ENCODE results near the gene TRIO. TPM values are rescaled to one million over a fixed set of nuclear protein-coding genes. Genes with fewer than 3 reads are reported as not detected.

The TRIO gene
- total RNA-seq, 1 experiment from 2014 or later: 68.4 TPM

DNA sequence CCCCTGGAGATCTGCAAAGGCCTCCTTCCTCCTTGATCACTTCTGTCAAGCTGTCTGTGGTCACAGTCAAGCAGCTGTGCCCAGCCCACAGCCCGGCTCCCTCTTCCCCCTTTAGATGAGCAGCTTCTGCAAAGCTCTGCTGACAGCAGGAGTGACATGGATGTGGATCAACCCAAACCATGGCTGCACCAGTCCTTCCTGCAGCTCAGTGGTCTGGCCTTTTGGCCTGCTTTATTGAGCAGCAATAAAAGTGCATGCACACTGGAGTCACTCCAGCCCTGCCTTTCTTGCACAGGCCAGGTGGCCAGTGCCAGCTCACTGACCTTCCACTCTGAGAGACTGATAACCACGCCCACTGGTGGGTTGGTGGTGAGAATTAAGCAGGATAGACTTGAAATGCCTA lies 347.2 kb downstream of the TRIO start:
- DNase-seq (ENCODE audit: low read depth, low spot score): no peak
- Histone ChIP-seq H3K27me3 (ENCODE audit: insufficient read depth, low read length) (no peaks in the 10 kb centered on the region), H3K9ac (ENCODE audit: low read length) (no peak overlapping the region), H3K4me3 (replicated peaks in 1 of 2; ENCODE audit: low read depth in 1 of 2, low read length in 2 of 2) (no peak overlapping the region), H2AFZ (ENCODE audit: low read depth, low read length, poor library complexity, severe bottlenecking) (no peak overlapping the region), H3K9me3 (ENCODE audit: control insufficient read depth in 1 of 2, insufficient read depth in 1 of 2, low read depth in 1 of 2, low read length in 2 of 2) (no peaks in the 10 kb centered on the region), H3K36me3 (ENCODE audit: control insufficient read depth in 1 of 2, insufficient read depth in 2 of 2, low read length in 2 of 2) (peaks cover 7 to 17% of the 10 kb centered on the region in 2 experiments; a peak in 3 of 4 replicates), H3K79me2 (ENCODE audit: insufficient read depth, low read length) (no peaks in the 10 kb centered on the region), H3K27ac (ENCODE audit: low read depth, low read length) (no peak overlapping the region), H3K4me2 (ENCODE audit: low read length) (no peak overlapping the region), H3K9me2 (ENCODE audit: insufficient read depth) (no peaks in the 10 kb centered on the region), H4K20me1 (ENCODE audit: insufficient read depth) (no peaks in the 10 kb centered on the region), H3K4me1 (ENCODE audit: control insufficient read depth in 1 of 2, insufficient read depth in 2 of 2, low read length in 2 of 2) (no peaks in the 10 kb centered on the region)
- POLR2A ChIA-PET: no interaction called here
- intact Hi-C loops (cut with micrococcal nuclease): no loop called here
- CTCF ChIA-PET: no interaction called here
- no peak for TF ChIP-seq POLR2AphosphoS5 (IDR thresholded peaks at IDR 0.05; ENCODE audit: low read depth, low read length)
- TF ChIP-seq REST (IDR thresholded peaks at IDR 0.05; ENCODE audit: low read depth): no peak
- TF ChIP-seq, protein P1, sequence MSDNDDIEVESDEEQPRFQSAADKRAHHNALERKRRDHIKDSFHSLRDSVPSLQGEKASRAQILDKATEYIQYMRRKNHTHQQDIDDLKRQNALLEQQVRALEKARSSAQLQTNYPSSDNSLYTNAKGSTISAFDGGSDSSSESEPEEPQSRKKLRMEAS (IDR thresholded peaks at IDR 0.05): no peak
- TF ChIP-seq EGR1 (IDR thresholded peaks at IDR 0.05; ENCODE audit: low read depth): no peak
- TF ChIP-seq ZBTB33 (IDR thresholded peaks at IDR 0.05; ENCODE audit: extremely low read depth, insufficient replicate concordance, low read length): no peak
- no peak for TF ChIP-seq RAD21 (IDR thresholded peaks at IDR 0.05; ENCODE audit: low read depth)
- TF ChIP-seq ZNF274 (IDR thresholded peaks at IDR 0.05; ENCODE audit: low read depth, low read length): no peak
- no peak for TF ChIP-seq POLR2A (IDR thresholded peaks at IDR 0.05; ENCODE audit: borderline replicate concordance, extremely low read depth, insufficient read depth, insufficient read length)
- no peak for TF ChIP-seq ELF1 (IDR thresholded peaks at IDR 0.05; ENCODE audit: borderline replicate concordance, low read depth)
- no peak for ATAC-seq
- RAD21 ChIA-PET (ENCODE audit: low non-redundant PET in 1 of 2, low total read pairs in 2 of 2, uncharacterized antibody in 2 of 2, unreplicated experiment in 2 of 2): no interaction called here
- no TSS peak for BruUV-seq (replicated peaks)

Measured in HCT116 (cell line).